ENCODE measurements around the gene HMCN2.

The HMCN2 gene

GRCh38 chr9:130290291-130291181, 25.0 kb downstream of the HMCN2 start:
- no peak for DNase-seq (ENCODE audit: low read depth, low spot score)

DNA sequence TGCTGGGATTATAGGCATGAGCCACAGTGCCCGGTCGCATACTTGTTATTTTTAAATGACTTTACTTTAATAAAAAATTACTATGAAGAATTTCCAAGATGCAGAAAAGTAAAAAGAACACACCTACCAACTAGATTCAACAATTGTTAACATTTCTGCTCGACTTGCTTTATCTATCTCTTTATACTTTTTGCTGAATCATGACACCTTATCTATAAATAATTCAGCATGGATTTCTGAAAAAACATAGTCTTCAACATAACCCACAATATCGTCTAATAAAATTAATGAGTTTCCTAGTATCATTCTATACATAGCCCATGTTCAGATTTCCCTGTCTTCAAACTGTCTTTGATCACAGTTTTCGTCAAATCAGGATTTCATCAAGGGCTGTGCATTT, 25.9 kb downstream of the HMCN2 start:
- no peak for DNase-seq (ENCODE audit: low read depth, low spot score)

DNA sequence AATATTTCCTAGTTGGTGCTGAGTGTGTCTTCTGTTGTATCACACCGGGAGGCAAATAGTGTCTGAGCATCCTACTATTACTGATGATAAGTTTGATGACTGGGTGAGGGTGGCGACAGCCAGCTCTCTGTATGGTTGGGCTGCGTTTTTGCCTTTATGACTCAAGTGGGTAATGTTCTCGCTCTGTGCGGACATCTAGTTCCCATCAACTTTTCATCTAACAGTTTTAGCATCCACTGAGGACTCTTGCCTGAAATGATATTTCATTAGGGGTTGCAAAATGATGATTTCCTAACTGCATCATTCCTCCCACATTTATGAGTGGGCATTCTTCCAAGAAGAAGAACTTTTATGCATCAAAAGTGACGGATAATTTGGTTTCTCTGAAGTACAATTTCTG, 26.5 kb downstream of the HMCN2 start:
- no peak for DNase-seq (ENCODE audit: low read depth, low spot score)

DNA sequence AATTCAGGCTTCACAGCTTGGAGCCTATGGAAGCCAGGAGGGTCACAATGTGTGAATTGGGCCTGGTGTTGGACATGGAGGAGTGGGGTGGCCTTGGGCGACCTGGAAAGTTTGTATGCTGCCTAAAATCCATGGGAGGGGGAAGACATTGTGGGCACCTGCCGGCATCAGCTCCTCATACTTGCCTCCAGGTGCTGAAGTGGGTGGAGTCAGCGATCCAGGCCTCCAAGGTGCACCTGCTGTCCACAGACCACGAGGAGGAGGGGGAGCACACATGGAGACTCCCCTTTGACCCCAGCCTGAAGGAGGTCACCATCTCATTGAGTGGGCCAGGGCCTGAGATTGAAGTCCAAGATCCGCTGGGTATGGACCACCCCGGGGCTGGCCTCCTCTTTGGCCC, 29.1 kb downstream of the HMCN2 start:
- no peak for DNase-seq (ENCODE audit: low read depth, low spot score)

DNA sequence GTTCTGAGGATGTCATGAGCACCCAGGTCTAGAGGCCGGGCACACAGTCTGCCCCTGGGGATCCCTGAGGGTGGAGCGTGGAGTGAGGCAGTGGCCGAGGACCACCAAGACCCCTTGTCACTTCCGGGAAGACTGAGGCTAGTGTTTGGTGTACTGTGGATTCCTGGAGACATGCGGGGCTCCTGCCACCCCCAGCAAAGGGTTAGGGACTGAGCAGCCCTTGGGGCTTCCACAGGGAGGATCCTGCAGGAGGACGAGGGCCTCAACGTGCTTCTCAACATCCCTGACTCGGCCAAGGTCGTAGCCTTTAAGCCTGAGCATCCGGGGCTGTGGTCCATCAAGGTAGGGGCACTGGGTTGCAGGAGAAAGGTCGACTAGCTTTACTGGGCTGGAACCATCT, 29.9 kb downstream of the HMCN2 start:
- no peak for DNase-seq (ENCODE audit: low read depth, low spot score)

- DNase-seq (ENCODE audit: low read depth, low spot score): no peak
Measured at GRCh38 chr9:130295945-130296782, 30.6 kb downstream of the HMCN2 start.

- no peak for DNase-seq (ENCODE audit: low read depth, low spot score)
Measured at GRCh38 chr9:130296783-130297055, 31.2 kb downstream of the HMCN2 start.

DNA sequence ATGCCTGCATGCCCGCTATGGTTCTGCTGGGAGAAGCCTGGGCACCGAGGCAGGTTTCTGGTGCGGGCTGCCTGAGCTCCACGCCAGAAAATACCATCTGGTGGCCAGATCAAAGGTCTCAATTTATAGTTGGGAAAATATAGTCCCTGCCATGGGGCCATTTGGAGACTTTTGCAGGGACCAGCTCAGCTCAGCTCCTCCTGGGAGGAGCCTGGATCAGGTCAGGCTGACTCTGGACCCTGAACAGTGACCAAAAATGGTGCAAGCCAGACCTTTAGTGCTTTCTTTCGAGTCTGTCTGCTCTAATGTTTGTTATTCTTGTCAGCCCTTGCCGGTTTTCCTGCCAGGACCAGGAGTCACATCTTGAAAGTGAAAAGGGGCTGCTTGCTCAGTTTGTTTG, 31.8 kb downstream of the HMCN2 start:
- DNase-seq (ENCODE audit: low read depth, low spot score): no peak

- DNase-seq (ENCODE audit: low read depth, low spot score): no peak
Measured at GRCh38 chr9:130298662-130299279, 33.2 kb downstream of the HMCN2 start.

DNA sequence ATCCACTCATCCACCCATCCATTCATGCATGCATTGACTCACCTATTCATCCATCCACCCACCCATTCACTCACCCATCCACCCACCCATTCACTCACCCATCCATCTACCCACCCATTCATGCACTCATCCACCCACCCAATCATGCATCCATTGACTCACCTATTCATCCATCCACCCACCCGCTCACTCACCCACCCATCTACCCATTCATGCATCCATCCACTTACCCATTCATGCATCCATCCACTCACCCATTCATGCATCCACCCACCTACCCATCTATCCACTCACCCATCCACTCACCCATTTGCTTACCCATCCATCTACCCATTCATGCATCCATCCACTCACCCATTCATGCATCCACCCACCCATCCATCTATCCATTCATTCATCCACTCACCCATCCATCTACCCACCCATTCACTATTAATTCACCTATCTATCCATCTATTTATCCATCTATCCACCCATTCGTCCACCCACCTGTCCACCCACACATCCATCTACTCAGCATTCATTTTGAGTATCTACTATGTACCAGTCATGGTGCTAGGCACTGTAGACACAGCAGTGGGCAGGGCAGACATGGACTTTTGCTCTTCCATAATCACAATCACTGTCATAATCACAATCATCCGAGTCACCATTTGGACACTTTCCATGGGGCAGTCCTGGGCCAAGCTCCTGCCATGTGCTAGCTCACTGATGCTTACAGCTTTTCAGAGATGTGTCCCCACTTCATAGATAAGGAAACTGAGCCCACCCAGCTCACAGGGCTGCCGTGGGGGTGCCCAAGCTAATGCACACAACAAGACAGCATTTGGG, 34.4 kb downstream of the HMCN2 start:
- DNase-seq (ENCODE audit: low read depth, low spot score): no peak

DNA sequence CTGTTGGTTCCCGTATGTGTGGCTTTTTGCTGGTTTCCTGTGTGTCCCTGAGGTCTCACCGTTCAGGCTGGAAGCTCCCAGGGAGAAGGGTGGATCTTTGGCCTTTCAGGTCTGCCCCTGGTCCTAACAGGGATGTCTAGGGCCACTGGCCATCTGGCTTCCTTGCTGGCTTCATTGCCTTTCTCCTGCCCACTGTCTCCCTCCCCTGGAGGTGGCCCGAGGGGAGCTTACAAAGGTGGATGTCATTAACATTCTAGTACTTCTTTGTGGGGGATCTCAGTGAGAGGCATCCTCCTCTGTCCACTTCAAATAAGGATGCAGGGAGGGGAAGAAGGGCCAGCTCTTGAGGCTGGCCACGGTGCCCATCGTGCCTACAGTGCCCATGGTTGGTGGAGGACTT, 35.2 kb downstream of the HMCN2 start:
- no peak for DNase-seq (ENCODE audit: low read depth, low spot score)

DNA sequence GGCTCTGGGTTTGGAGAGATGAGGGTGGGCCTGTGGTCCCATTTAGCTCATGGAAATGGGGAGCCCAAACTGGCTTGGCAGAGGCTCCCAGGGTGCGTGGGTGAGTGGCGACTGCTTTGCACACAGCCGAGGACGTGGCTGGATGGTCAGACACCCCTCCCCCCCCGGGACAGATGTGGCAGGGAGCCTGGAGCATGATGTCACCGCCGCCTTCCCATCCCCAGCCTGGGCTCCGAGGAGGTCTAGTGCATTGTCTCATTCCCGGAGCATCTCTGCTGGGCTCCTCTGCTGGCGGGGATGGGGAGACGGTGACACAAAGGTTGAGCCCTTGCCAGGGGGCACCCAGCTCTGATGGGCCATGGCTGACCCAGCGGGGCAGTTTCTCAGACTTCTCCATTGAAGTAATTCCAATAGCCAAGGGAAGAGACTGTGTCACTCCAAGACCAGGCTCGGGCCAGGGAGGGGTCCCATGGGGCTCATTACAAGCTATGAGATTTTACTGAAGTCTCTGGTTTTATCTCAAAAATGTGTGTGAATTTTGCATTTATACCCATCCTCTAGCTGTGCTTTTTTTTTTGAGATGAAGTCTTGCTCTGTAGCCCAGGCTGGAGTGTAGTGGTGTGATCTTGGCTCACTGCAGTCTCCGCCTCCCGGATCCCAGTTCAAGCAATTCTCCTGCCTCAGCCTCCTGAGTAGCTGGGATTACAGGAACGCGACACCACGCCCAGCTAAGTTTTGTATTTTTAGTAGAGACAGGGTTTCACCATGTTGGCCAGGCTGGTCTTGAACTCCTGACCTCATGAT, 36.1 kb downstream of the HMCN2 start:
- DNase-seq (ENCODE audit: low read depth, low spot score): no peak

DNA sequence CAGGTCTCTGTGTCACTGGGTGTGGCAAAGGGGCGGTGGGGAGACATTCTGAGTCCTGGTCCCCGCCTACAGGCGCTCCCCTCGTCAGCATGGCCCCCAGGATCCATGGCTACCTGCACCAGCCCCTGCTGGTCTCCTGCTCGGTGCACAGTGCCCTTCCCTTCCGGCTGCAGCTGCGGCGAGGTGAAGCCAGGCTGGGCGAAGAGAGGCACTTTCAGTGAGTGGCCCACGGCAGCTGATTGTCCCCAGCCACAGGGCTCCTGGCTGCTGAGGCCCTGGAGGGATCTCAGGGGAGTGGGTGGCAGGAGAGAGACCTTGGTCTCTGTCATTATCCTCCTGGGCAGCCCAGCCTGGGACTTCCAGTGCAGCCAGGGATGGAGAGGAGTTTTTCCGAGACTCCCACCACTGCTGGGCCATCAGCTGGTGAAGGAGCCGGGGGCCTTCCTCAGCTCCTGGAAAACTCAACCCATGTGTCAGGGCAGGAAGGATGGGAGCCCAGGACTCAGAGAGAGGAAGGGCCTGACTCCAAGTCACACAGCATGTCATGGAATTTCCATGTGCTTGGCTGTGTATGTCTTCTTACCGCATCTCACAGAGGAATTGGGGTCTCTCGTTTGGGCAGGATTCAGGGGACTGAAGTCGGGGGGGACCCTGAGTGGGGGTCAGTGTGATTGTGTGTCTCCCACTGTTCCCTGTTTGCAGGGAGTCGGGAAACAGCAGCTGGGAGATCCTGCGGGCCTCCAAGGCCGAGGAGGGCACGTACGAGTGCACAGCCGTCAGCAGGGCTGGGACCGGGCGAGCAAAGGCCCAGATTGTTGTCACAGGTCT, 37.4 kb downstream of the HMCN2 start:
- no peak for DNase-seq (ENCODE audit: low read depth, low spot score)

GRCh38 chr9:130303613-130304055, 38.1 kb downstream of the HMCN2 start:
- no peak for DNase-seq (ENCODE audit: low read depth, low spot score)

DNA sequence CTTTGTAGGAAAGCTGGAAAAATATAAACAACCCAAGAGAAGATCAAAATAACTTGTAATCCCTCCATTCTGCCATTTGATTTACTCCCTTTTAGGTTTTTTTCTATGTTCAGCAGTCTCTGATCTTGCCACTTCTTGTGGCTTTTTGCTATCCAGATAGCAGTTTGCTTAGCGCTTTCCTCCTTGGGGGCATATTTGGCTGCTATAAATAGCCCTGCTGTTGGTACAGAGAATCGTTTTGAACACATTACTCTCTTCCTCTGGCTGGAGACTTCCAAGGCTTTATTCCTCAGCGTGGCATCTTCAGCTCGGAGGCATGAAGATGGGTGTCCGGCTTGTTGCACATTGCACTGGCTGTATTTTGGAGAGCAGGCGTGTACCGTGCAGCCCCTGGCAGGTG, 38.6 kb downstream of the HMCN2 start:
- DNase-seq (ENCODE audit: low read depth, low spot score): no peak

GRCh38 chr9:130304643-130305042, 39.1 kb downstream of the HMCN2 start:
- DNase-seq (ENCODE audit: low read depth, low spot score): no peak

- no peak for DNase-seq (ENCODE audit: low read depth, low spot score)
Measured at GRCh38 chr9:130305381-130305780, 39.8 kb downstream of the HMCN2 start.

DNA sequence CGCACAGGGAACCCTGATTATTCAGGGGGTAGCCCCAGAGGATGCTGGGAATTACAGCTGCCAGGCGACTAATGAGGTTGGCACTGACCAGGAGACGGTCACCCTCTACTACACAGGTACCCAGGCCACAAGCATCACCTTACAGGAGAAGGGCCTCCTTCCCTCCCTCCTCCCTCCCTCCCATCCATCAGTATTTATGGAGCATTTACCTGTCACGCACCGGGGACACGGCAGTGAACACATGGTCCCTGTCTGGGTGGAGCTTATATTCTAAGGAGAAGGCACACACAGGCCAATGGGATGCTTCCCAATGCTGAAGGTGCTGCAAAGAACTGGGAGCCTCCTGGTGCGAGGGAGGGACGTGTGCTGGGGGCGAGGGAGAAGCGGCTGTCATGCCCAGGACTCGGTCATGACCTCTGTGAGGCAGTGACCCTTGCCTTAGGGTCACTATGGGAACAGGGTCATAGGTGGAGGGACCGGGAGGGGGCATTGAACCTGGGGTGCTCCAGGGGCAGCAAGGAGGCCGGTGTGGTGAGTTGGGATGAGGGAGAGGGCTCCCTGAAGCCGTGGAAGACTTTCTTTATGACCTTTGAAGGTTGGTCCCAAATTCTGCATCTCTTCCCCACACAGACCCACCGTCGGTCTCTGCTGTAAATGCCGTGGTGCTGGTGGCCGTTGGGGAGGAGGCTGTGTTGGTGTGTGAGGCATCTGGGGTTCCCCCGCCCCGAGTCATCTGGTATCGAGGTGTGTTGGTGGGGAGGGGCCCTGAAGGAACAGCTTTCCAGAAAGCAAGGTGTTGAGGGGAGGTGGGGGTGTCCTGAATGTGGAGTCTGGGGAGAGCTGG, 41.5 kb downstream of the HMCN2 start:
- no peak for DNase-seq (ENCODE audit: low read depth, low spot score)

- no peak for DNase-seq (ENCODE audit: low read depth, low spot score)
Measured at GRCh38 chr9:130307667-130307943, 42.0 kb downstream of the HMCN2 start.
